ENCODE results near the gene CYTH4. TPM values are rescaled to one million over a fixed set of nuclear protein-coding genes. Genes with fewer than 3 reads are reported as not detected.
"Not testable (repeated sequence)": the region's sequence is repeated elsewhere in the genome, so short reads cannot be mapped to it uniquely, and the experiment has no call there.

Gene CYTH4
- total RNA-seq, 4 donors from 2014 or later = 13.5 to 75.9 (median 22.5) TPM

- Histone ChIP-seq H3K9me3 (no peaks in the 10 kb centered on the region), H3K27ac (peak overlapping the region; percentile 72 to 91 (median 78)), H3K36me3 (no peaks in the 10 kb centered on the region), H3K27me3 (peaks cover 0 to 5% of the 10 kb centered on the region in 2 donors), H3K4me1 (peaks cover 0 to 30% (median 15%) of the 10 kb centered on the region in 4 donors), H3K4me3 (peak overlapping the region in 1 of 4 donors; percentile 13)
- DNase-seq = peak; percentile 47 to 90 (median 88)
- TF ChIP-seq POLR2A (IDR thresholded peaks at IDR 0.05) (no peak), CTCF (IDR thresholded peaks at IDR 0.05) (no peak)
Measured at GRCh38 chr22:37244922-37245722, 37.2 kb upstream of the CYTH4 start.

- Histone ChIP-seq H3K27ac (peak overlapping the region in 2 of 4 donors; percentile 19 to 91), H3K4me3 (no peak overlapping the region), H3K36me3 (no peaks in the 10 kb centered on the region), H3K27me3 (peaks cover 0 to 5% of the 10 kb centered on the region in 2 donors), H3K9me3 (no peaks in the 10 kb centered on the region), H3K4me1 (peaks cover 0 to 23% (median 15%) of the 10 kb centered on the region in 4 donors)
- no peak for TF ChIP-seq POLR2A (IDR thresholded peaks at IDR 0.05)
- no peak for TF ChIP-seq CTCF (IDR thresholded peaks at IDR 0.05)
- DNase-seq = no peak
Measured at GRCh38 chr22:37245740-37246139, 36.6 kb upstream of the CYTH4 start.

DNA sequence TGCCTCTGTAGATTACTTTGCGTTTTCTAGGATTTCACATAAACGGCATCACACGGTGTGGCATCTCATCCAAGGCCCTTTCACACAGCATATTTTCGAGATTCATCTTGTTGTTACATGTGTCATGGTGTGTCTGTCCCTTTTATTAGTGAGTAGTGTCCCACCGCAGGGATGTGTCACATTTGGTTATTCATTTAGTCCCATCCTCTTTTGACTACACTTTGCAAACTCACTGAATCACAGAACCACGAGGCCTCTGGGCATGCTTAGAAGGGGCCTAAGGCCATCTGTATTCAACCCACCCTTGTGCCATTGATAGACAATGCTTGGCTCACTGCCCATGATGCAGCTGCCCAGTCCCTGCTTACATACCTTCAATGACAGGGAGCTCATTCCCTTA, 34.1 kb upstream of the CYTH4 start:
- no peaks in the 10 kb centered on the region for H3K9me3 ChIP-seq
- peaks cover 0 to 18% (median 11%) of the 10 kb centered on the region in 4 donors for H3K4me1 ChIP-seq
- H3K27ac ChIP-seq = peak overlapping the region in 1 of 4 donors; percentile 39
- peaks cover 0 to 5% of the 10 kb centered on the region in 2 donors for H3K27me3 ChIP-seq
- H3K4me3 ChIP-seq = no peak overlapping the region
- peak in 1 of 3 donors; percentile 46 for DNase-seq
- no peaks in the 10 kb centered on the region for H3K36me3 ChIP-seq
- TF ChIP-seq CTCF (IDR thresholded peaks at IDR 0.05) (no peak), POLR2A (IDR thresholded peaks at IDR 0.05) (no peak)

- no peak overlapping the region for H3K4me3 ChIP-seq
- H3K27me3 ChIP-seq = no peaks in the 10 kb centered on the region
- peaks cover 0 to 4% (median 4%) of the 10 kb centered on the region in 4 donors for H3K4me1 ChIP-seq
- no peaks in the 10 kb centered on the region for H3K36me3 ChIP-seq
- peak in 1 of 3 donors; percentile 23 for DNase-seq
- no peaks in the 10 kb centered on the region for H3K9me3 ChIP-seq
- H3K27ac ChIP-seq = no peak overlapping the region
- TF ChIP-seq POLR2A (IDR thresholded peaks at IDR 0.05) (no peak), CTCF (IDR thresholded peaks at IDR 0.05) (no peak)
Measured at GRCh38 chr22:37249986-37250385, 32.3 kb upstream of the CYTH4 start.

DNA sequence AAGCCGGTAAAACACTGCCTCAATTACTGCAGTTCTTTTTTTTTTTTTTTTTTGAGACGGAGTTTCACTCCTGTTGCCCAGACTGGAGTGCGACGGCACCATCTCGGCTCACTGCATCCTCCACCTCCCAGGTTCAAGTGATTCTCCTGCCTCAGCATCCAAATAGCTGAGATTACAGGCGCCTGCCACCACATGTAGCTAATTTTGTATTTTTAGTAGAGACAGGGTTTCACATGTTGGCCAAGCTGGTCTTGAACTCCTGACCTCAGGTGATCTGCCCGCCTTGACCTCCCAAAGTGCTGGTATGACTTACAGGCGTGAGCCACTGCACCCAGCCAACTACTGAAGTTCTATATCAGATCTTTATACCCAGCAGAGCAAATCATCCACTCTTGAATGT, 30.5 kb upstream of the CYTH4 start:
- DNase-seq = peak in 2 of 3 donors; percentile 5 to 22
- H3K36me3 ChIP-seq, H3K9me3 ChIP-seq, H3K27me3 ChIP-seq, H3K4me3 ChIP-seq, H3K27ac ChIP-seq, H3K4me1 ChIP-seq: not testable (repeated sequence)

DNA sequence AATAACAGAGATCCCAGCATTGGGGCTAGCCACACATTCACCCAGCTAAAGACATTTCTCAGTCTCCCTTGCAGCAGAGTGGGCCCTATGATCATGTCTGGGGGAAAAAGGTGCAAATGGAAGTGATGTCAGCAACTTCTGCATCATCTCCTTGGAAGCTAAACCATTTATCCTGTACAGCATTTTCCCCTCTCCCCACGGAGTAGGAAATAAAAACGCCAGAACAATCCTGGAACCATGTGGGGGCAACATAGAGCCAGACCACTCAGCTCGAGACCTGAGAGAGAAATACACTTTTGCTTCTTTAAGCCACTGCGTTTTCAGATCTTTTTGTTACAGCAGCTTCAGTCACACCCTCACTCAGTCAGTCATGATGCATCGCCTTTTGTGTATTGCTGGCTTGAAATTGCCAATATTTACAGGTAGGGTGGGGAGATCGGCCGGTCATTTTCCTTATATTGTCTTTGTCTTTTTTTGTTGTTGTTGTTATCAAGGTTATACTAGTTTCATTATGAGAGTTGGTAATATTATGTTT, 29.1 kb upstream of the CYTH4 start:
- Histone ChIP-seq H3K27me3 (no peaks in the 10 kb centered on the region), H3K9me3 (no peaks in the 10 kb centered on the region), H3K4me3 (no peak overlapping the region), H3K36me3 (no peaks in the 10 kb centered on the region), H3K4me1 (peaks cover 0 to 6% (median 0%) of the 10 kb centered on the region in 4 donors), H3K27ac (no peak overlapping the region)
- DNase-seq = peak in 2 of 3 donors; percentile 3 to 6
- TF ChIP-seq CTCF (IDR thresholded peaks at IDR 0.05) (no peak), POLR2A (IDR thresholded peaks at IDR 0.05) (no peak)

Data from Peyer's patch (tissue), 4 donors.